Mononuclear cell (primary cell): ENCODE data around the gene BARX2. TPM values are rescaled to one million over a fixed set of nuclear protein-coding genes. Genes with fewer than 3 reads are reported as not detected.

Source experiments
- H3K27me3 ChIP-seq: 2 replicates; pipeline ENCODE4 v1.6.0; 2011; ENCODE audit warnings: low read length, control low read depth; ENCODE audit not compliant: insufficient read depth
- H3K4me1 ChIP-seq: 2 replicates; pipeline ENCODE4 v1.5.1; 2011; ENCODE audit warnings: mild to moderate bottlenecking, low read length, control low read depth; ENCODE audit not compliant: insufficient read depth
- H3K4me3 ChIP-seq: 2 replicates; pipeline ENCODE4 v1.5.1; 2011; ENCODE audit warnings: mild to moderate bottlenecking, low read length, moderate library complexity
- H3K9me3 ChIP-seq: 2 replicates; pipeline ENCODE4 v1.5.1; 2011; ENCODE audit warnings: low read depth, mild to moderate bottlenecking, control low read depth, low read length
- total RNA-seq: library from RNA; depleted of rRNA; stranded (reverse); fragments of >200 nt; gene quantifications from one replicate; pipeline ENCODE4 v1.2.3, GENCODE V29; 2012

The BARX2 gene
- total RNA-seq, 1 donor: not detected

DNA sequence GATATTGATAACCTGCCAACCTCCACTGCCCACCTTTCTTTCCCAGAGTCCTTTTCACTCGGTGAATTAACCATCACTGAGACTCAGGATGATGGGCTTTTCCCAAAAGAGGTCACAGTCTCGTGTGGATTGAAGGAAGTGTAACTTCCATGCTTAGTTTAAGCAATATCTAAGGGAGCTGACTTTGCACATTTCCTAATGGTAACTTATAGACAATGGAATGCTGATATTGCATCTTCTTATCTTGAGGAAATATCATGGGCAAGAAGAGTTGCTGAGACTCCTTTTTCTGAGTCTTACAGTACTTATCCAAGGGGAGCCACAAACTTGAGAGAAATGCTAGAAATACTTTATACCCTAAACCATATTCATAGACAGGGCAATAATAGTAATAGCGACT lies 8.8 kb downstream of the BARX2 start:
- H3K9me3 ChIP-seq: no peaks in the 10 kb centered on the region
- H3K4me3 ChIP-seq: no peak overlapping the region
- H3K4me1 ChIP-seq: no peaks in the 10 kb centered on the region
- peaks cover 11% of the 10 kb centered on the region for H3K27me3 ChIP-seq

DNA sequence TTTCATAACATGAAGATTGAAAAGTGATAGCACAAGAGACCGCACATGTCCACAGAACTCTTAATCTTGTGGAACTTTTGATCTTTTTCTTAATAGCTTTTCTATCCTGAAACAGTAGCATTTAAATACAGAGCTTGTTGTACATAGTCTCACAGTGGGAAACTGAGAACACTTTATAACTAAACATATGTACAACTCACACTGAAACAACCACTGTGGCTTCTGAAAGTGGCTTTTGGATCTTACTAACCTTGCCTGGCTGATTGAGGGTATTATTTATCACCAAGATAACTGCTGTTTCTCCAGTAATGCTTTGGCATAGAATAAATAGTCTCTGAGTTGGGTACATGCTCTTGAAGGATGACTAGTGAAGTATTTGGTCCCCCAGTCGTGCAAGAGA lies 10.2 kb downstream of the BARX2 start:
- Histone ChIP-seq H3K9me3 (no peaks in the 10 kb centered on the region), H3K4me3 (no peak overlapping the region), H3K27me3 (peaks cover 5% of the 10 kb centered on the region), H3K4me1 (no peaks in the 10 kb centered on the region)

DNA sequence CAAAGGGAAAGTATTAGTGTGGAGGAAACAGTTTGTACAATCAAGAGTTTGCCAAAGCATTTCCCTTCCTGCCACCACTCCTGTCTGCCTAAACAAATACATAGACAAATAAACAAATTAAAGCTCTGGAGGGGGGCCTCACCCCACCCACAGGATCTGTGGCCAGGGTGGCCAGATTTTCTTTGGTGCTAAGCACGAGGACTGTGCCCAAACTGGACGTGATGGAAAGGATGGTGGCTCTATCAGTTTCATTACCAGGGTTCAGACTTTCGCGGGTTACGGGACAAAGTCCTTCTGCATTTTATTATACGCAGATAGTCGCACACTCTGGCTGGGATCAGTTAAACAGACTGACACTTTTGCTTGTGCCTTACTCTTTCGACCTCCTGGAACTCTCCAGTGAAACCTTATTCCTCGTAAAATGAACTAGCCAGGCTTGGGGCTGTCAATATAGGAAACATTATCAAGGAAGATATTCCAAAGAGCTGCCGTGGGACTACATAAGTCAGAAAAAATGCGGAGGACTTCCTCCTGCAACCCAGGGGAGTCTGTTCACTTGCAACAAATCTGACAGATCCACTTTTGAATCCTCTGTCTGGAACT lies 11.2 kb downstream of the BARX2 start:
- no peaks in the 10 kb centered on the region for H3K4me1 ChIP-seq
- H3K27me3 ChIP-seq: peaks cover 5% of the 10 kb centered on the region
- no peaks in the 10 kb centered on the region for H3K9me3 ChIP-seq
- H3K4me3 ChIP-seq: no peak overlapping the region

GRCh38 chr11:129387434-129387833 lies 11.8 kb downstream of the BARX2 start:
- H3K4me1 ChIP-seq: no peaks in the 10 kb centered on the region
- no peaks in the 10 kb centered on the region for H3K9me3 ChIP-seq
- H3K4me3 ChIP-seq: no peak overlapping the region
- peaks cover 5% of the 10 kb centered on the region for H3K27me3 ChIP-seq

DNA sequence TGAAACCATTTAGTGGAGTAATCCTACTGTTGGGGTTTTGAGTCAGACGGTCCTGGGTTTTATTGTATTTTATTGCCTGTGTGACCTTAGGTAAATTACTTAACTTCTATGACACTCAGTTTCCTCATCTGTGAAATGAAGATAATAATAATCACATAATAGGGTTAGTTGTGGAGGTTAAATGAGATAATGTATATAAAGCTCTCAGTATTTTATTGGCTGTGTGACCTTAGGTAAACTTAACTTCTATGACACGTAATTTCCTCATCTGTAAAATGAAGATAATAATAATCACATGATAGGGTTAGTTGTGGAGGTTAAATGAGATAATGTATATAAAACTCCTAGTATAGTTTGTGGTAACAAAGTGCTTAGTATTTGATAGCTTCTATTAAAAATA lies 13.2 kb downstream of the BARX2 start:
- Histone ChIP-seq H3K27me3 (peaks cover 5% of the 10 kb centered on the region), H3K9me3 (no peaks in the 10 kb centered on the region), H3K4me1 (no peaks in the 10 kb centered on the region), H3K4me3 (no peak overlapping the region)

DNA sequence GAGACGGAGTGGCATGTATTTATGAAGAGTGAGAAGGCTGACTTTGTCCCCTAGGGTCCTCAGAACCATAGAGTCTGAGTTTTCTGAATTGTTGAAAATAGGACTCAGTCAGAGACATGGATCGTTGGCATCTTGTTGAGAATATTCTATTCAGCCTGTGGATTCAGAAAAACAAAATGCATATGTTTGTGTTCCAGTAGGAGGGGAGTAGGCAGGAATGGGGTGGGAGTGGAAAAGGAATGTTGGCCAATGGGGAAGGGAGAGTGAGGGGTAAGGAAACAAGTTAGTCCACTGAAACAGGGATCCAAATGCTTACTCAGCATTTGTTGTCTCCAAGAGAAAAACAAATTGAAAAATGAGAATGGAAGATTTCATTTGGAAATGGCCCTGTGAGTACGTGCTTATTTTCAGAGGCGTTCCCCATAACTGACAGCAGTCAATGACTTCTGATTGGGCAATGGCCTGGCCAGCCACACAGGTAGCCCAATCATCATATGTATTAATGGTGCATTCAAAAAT lies 14.7 kb downstream of the BARX2 start:
- no peaks in the 10 kb centered on the region for H3K9me3 ChIP-seq

DNA sequence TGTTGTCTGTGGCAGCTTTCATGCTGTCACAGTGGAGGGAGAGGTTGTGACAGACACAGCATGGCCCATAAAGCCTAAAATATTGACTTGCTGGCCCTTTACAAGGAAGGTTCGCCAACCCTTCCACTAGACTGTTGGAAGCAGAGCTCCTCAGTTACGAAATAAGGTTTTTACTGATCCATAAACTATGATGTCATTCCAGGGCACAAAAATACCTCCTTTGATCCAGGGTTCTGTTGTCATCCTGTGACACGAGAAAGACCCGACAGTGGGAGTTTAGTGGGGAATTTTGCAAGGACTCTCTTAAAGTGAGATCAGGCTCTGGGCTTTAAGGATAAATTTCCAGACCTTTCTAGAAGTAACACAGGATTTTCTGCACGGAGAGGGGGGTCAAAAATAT lies 15.7 kb downstream of the BARX2 start:
- no peaks in the 10 kb centered on the region for H3K9me3 ChIP-seq
- no peak overlapping the region for H3K4me3 ChIP-seq
- peaks cover 5% of the 10 kb centered on the region for H3K27me3 ChIP-seq
- H3K4me1 ChIP-seq: no peaks in the 10 kb centered on the region

More for the DNA sequence above, 14.7 kb downstream of the BARX2 start:
- Histone ChIP-seq H3K4me3 (no peak overlapping the region), H3K27me3 (peaks cover 5% of the 10 kb centered on the region), H3K4me1 (no peaks in the 10 kb centered on the region)

DNA sequence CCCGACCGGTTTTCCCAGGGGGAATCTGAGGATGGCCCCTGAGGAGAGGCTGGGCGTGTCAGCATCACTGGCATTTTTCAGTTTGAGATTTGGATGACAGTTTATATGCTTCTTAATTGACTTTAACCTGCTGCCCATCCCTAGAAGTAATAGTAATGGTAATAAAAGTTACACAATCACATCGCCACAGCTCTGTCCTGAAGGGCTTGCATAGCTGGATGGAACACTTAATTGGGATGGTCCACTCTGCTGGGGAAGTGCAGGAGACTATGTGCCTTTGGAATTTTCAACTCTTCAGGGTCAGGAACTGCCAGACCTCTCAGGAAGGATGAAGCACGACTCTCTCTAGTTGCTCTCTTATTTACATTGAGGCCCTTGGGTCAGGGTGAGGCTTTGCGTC lies 16.2 kb downstream of the BARX2 start:
- Histone ChIP-seq H3K4me3 (no peak overlapping the region), H3K9me3 (no peaks in the 10 kb centered on the region), H3K4me1 (no peaks in the 10 kb centered on the region), H3K27me3 (peaks cover 5% of the 10 kb centered on the region)

- Histone ChIP-seq H3K4me1 (no peaks in the 10 kb centered on the region), H3K27me3 (peaks cover 2% of the 10 kb centered on the region), H3K4me3 (no peak overlapping the region), H3K9me3 (no peaks in the 10 kb centered on the region)
These were observed 17.3 kb downstream of the BARX2 start for GRCh38 chr11:129392995-129393394.

DNA sequence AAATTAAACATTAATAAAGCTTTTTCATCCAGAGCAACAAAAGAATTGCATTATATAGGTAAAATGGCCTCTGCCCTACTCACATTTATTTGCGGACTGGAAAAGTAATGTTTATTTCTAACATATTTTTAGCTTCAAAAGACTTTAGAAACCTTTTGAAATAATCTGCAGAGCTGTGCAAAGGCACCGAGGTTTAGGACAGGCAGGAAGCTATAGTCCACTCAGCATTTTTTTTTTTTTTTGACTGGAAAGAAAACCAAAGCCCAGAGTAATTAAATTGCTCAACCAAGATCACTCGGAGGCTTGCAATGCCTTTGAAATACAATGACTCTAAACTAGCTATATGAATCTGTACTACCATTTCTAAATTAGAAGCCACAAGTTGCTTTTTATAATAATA lies 19.1 kb downstream of the BARX2 start:
- H3K4me1 ChIP-seq: no peaks in the 10 kb centered on the region
- no peak overlapping the region for H3K4me3 ChIP-seq
- no peaks in the 10 kb centered on the region for H3K9me3 ChIP-seq
- peaks cover 2% of the 10 kb centered on the region for H3K27me3 ChIP-seq

GRCh38 chr11:129395432-129395831 lies 19.8 kb downstream of the BARX2 start:
- H3K9me3 ChIP-seq: no peaks in the 10 kb centered on the region
- peaks cover 2% of the 10 kb centered on the region for H3K27me3 ChIP-seq
- no peak overlapping the region for H3K4me3 ChIP-seq
- no peaks in the 10 kb centered on the region for H3K4me1 ChIP-seq

- H3K4me3 ChIP-seq: no peak overlapping the region
- H3K9me3 ChIP-seq: no peaks in the 10 kb centered on the region
- H3K4me1 ChIP-seq: no peaks in the 10 kb centered on the region
- no peaks in the 10 kb centered on the region for H3K27me3 ChIP-seq
These were observed 20.2 kb downstream of the BARX2 start for GRCh38 chr11:129395883-129396282.

- Histone ChIP-seq H3K4me3 (no peak overlapping the region), H3K27me3 (no peaks in the 10 kb centered on the region), H3K9me3 (no peaks in the 10 kb centered on the region), H3K4me1 (no peaks in the 10 kb centered on the region)
These were observed 20.8 kb downstream of the BARX2 start for GRCh38 chr11:129396454-129396853.

DNA sequence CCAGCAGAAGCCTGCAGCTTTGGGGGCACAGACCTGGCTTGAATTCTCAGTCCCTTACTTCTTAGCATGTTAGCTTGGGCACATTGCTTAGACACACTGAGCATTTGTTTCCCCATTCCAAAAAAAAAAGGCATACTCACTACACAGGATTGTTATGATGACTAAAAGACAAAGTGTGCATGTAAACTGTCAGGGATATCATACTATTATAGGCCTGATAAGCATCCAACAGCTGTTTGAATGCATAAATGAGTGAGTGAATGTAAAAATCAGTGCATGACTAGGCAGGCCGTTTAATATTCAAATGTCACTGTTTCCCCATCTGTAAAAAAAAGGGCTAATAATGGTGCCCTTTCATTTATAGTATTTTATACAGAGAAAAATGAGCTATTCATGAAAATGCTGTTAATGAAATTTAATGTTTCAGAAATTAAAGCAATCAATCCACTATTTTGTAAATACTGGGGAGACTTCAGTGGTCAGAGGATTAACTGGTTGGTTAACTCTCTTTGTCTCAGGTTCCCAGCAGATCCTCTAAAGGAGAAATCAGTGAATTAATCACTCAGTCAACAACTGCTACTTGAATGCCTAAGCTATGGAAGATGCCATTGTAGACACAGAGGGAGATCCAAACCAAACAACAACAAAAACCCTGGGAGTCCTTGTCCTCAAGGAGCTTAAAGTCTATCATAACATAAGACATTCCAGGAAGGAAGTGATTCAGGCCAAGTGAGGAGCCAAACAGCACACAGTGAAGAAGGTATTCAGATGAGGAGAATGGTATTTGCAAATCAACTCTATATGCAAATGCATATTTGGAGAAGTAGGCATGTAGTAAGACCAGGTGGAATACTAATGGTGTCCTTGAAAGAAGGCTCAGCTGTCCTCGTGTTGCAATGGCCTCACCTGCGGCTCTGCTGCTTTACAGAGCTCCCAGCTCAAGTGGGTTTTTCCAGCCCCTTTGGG lies 26.8 kb downstream of the BARX2 start:
- H3K4me3 ChIP-seq: no peak overlapping the region
- H3K4me1 ChIP-seq: no peaks in the 10 kb centered on the region
- H3K27me3 ChIP-seq: no peaks in the 10 kb centered on the region
- H3K9me3 ChIP-seq: no peaks in the 10 kb centered on the region

- no peak overlapping the region for H3K4me3 ChIP-seq
- H3K4me1 ChIP-seq: no peaks in the 10 kb centered on the region
- H3K9me3 ChIP-seq: no peaks in the 10 kb centered on the region
- no peaks in the 10 kb centered on the region for H3K27me3 ChIP-seq
These were observed 29.1 kb downstream of the BARX2 start for GRCh38 chr11:129404731-129405130.
